ENCODE measurements around the gene HOXA6. TPM values are rescaled to one million over a fixed set of nuclear protein-coding genes. Genes with fewer than 3 reads are reported as not detected.

Gene HOXA6
- total and polyA plus RNA-seq, 9 of the 15 experiments (the other 6 are each of a cell fraction or from before 2014, with no cell fraction given), result not detected

GRCh38 chr7:27128034-27128433 is 19.5 kb downstream of the HOXA6 start:
- BruUV-seq (replicated peaks), result no TSS peak

More at GRCh38 chr7:27128034-27128433, 19.5 kb downstream of the HOXA6 start:
- Histone ChIP-seq H3K9me3 (replicated peaks; ENCODE audit: control insufficient read depth, insufficient read depth, low read depth, low read length) (no peaks in the 10 kb centered on the region), H3K27me3 (ENCODE audit: control insufficient read depth in 2 of 2, insufficient read depth in 2 of 2, low read length in 2 of 2) (peaks cover 13 to 45% of the 10 kb centered on the region in 2 experiments; a peak in 4 of 5 replicates), H3K27ac (ENCODE audit: extremely low read depth, low read depth, low read length) (no peak overlapping the region), H3K4me3 (no peak overlapping the region), H3K36me3 (ENCODE audit: control insufficient read depth, insufficient read depth, low read length) (no peaks in the 10 kb centered on the region), H2AFZ (ENCODE audit: low read depth, low read length) (no peak overlapping the region), H3K9ac (ENCODE audit: insufficient read depth in 1 of 2, low read depth in 2 of 2, low read length in 2 of 2) (no peak overlapping the region), H3K4me1 (replicated peaks in 1 of 2; ENCODE audit: control insufficient read depth in 2 of 2, insufficient read depth in 2 of 2, low read length in 2 of 2) (no peaks in the 10 kb centered on the region), H3K79me2 (ENCODE audit: control insufficient read depth, insufficient read depth, low read length) (no peaks in the 10 kb centered on the region), H3K4me2 (ENCODE audit: insufficient read depth, low read length) (no peak overlapping the region), H4K20me1 (replicated peaks; ENCODE audit: control insufficient read depth, insufficient read depth, low read length) (no peaks in the 10 kb centered on the region; the same call in 1 of the 2 replicates), H3K9me1 (ENCODE audit: control insufficient read depth, insufficient read depth, low read length) (no peaks in the 10 kb centered on the region)
- POLR2A ChIA-PET, result interaction anchor here (0.8 kb wide), 2 partner anchors 22 to 596 kb away, joined by 3 to 4 read pairs; no protein-coding TSS in a partner anchor
- TF ChIP-seq KLF13 (tag; IDR thresholded peaks at IDR 0.05; ENCODE audit: borderline replicate concordance, low read depth) (no peak), ZFP36 (IDR thresholded peaks at IDR 0.05; ENCODE audit: low read depth, low read length, partially characterized antibody) (no peak), CREB3 (tag; conservative IDR thresholded peaks at IDR 0.05; ENCODE audit: low read depth) (no peak), DLX4 (CRISPR knock-in tag; IDR thresholded peaks at IDR 0.05) (no peak), GTF2F1 (IDR thresholded peaks at IDR 0.05; ENCODE audit: low read depth, low read length) (no peak)
- ATAC-seq (no peak), FAIRE-seq (no peak), DNase-seq (ENCODE audit: extremely low read depth in 1 of 4, low spot score in 3 of 4) (no peak)
- CTCF ChIA-PET (ENCODE audit: low intra/inter-chr PET ratio), result no interaction called here
- intact Hi-C loops (cut with micrococcal nuclease) (no loop called here), in situ Hi-C loops (cut with MboI) (loop anchor here (5.0 kb wide), 1 partner anchor 51 kb away; no protein-coding TSS in a partner anchor)
- 0% methylated on average over 2 of the region's 2 CpGs for WGBS (ENCODE audit: insufficient coverage, low coverage, missing lambda C conversion rate)
